Spleen (tissue), 7 donors: ENCODE measurements around the gene FAM53B.

ENCODE experiments used
- CTCF ChIP-seq, 11 experiments: fragments of 200-600 bp in 7 of 11; fragments of 450-650 bp in 4 of 11; sonication (generic) in 4 of 11; IDR thresholded peaks in 8 of 11; conservative IDR thresholded peaks in 3 of 11; 1 replicate in 7 of 11; 2 replicates in 4 of 11; pipeline versions ENCODE4 v1.4.0 to v1.8.0; 2016 to 2021; ENCODE audit warnings: antibody characterized with exemption in 11 of 11, inconsistent platforms in 4 of 11, mild to moderate bottlenecking in 1 of 11
- POLR2AphosphoS5 ChIP-seq, 3 donors: sonication (generic); formaldehyde crosslinking; IDR thresholded peaks; one replicate each; pipeline ENCODE4 v1.5.1; 2017; ENCODE audit warnings: antibody characterized with exemption in 3 of 3
- donor health status: DM: no; HTN: no; CAD: no; lungs with moderate emphysema.
- donor health status: DM: no; HTN: no; CAD: no.
- donor health status: DM: no; HTN: no; CAD: no.

- TF ChIP-seq CTCF (IDR thresholded peaks at IDR 0.05 in 8 of 11, conservative IDR thresholded peaks at IDR 0.05 in 3 of 11) (no peak), POLR2AphosphoS5 (IDR thresholded peaks at IDR 0.05) (peak in 2 of 3 donors; percentile 8 to 50)
Observed at GRCh38 chr10:124672181-124672638, 72.0 kb downstream of the FAM53B start.
